Neutrophil (primary cell): ENCODE results near the gene LIFR.

Source experiments
- H3K27ac ChIP-seq: fragments of 200-600 bp; sonication (generic); 2 replicates; pipeline ENCODE4 v1.5.1; 2016; ENCODE audit warnings: mild to moderate bottlenecking, moderate library complexity
- H3K27me3 ChIP-seq: fragments of 200-600 bp; sonication (generic); 2 replicates; pipeline ENCODE4 v1.6.0; 2016; ENCODE audit warnings: mild to moderate bottlenecking
- H3K36me3 ChIP-seq: fragments of 200-600 bp; sonication (generic); 2 replicates; pipeline ENCODE4 v1.5.1; 2017
- H3K4me1 ChIP-seq, 2 experiments: fragments of 200-600 bp in 1 of 2; sonication (generic) in 1 of 2; 1 replicate in 1 of 2; 2 replicates in 1 of 2; pipeline versions ENCODE4 v1.5.1 to v1.6.1; 2013 to 2016; ENCODE audit warnings: low read depth in 1 of 2, low read length in 1 of 2, mild to moderate bottlenecking in 1 of 2, moderate library complexity in 1 of 2; ENCODE audit not compliant: control insufficient read depth in 1 of 2, insufficient read depth in 1 of 2
- H3K4me3 ChIP-seq, 2 experiments: fragments of 200-600 bp in 1 of 2; sonication (generic) in 1 of 2; 1 replicate in 1 of 2; 2 replicates in 1 of 2; pipeline ENCODE4 v1.5.1; 2013 to 2016; ENCODE audit warnings: low read depth in 1 of 2, low read length in 1 of 2, mild to moderate bottlenecking in 1 of 2, moderate library complexity in 1 of 2
- H3K9me3 ChIP-seq: fragments of 200-600 bp; sonication (generic); 2 replicates; pipeline ENCODE4 v1.5.1; 2016
- CTCF ChIP-seq: fragments of 200-600 bp; sonication (generic); IDR thresholded peaks from 2 replicates; pipeline ENCODE4 v1.5.1; 2016; ENCODE audit warnings: antibody characterized with exemption

The LIFR gene

GRCh38 chr5:38589629-38590028 lies 33.2 kb upstream of the LIFR start:
- no peaks in the 10 kb centered on the region for H3K4me1 ChIP-seq
- no peaks in the 10 kb centered on the region for H3K9me3 ChIP-seq
- no peak for TF ChIP-seq CTCF

GRCh38 chr5:38585816-38586215 lies 29.4 kb upstream of the LIFR start:
- Histone ChIP-seq H3K27me3 (no peaks in the 10 kb centered on the region), H3K9me3 (no peaks in the 10 kb centered on the region), H3K4me1 (no peaks in the 10 kb centered on the region), H3K4me3 (no peak overlapping the region), H3K27ac (no peak overlapping the region), H3K36me3 (no peaks in the 10 kb centered on the region)
- no peak for TF ChIP-seq CTCF

More at GRCh38 chr5:38589629-38590028, 33.2 kb upstream of the LIFR start:
- Histone ChIP-seq H3K36me3 (no peaks in the 10 kb centered on the region), H3K27ac (no peak overlapping the region), H3K27me3 (no peaks in the 10 kb centered on the region), H3K4me3 (no peak overlapping the region)

- peaks cover 7% of the 10 kb centered on the region for H3K27me3 ChIP-seq
These were observed 27.1 kb upstream of the LIFR start for GRCh38 chr5:38583500-38583899.

DNA sequence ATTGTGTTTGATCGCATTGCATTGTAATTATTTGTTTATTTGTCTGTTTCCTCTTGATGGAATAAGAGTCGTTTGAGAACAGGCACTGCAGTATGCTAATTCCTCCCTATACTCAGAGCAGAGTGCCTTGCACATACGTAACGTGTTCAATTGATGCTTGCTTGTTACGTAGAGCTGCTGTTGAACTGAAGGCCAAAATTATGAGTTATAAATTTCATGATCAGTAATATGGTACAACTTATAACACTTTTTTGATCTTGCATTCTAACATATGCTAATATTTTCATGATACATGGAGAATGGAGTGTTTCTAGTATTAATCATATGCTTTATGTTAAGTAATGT lies 26.5 kb upstream of the LIFR start:
- no peak overlapping the region for H3K4me3 ChIP-seq

More at GRCh38 chr5:38583500-38583899, 27.1 kb upstream of the LIFR start:
- Histone ChIP-seq H3K9me3 (no peaks in the 10 kb centered on the region), H3K4me3 (no peak overlapping the region), H3K27ac (no peak overlapping the region), H3K36me3 (no peaks in the 10 kb centered on the region), H3K4me1 (no peaks in the 10 kb centered on the region)
- TF ChIP-seq CTCF: no peak

DNA sequence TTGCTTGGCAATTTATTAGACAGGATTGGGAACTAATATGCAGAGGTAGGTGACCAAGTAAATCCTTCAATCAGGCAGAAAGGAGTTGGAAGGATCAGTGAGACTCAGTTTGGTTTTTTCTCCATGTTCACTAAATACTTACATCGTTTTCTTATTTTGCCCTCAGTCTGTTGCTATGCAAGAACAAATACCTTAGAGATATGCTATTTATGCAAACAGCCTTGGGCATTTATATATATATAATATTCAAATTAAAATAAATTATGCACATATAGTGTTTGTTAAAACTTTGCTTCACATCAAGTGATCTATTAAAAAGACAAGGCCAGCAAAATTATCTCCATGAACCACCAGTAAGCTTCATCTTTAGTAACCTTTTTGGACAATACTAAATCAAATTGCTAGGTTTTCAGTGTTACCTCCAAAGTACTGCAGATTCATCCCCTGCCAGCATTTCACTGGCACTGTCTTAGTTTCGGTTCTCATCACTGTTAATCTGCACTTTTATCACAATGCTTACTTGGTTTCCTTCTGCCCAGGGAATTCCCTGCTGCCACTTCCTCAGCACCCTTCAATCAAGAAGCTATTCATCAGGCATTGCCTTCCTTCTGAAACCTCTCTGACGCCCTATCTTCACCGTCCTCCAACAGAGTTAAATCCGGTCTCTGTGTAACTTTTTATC lies 26.0 kb upstream of the LIFR start:
- TF ChIP-seq CTCF: no peak
- Histone ChIP-seq H3K27ac (no peak overlapping the region), H3K36me3 (no peaks in the 10 kb centered on the region), H3K4me1 (no peaks in the 10 kb centered on the region), H3K9me3 (no peaks in the 10 kb centered on the region), H3K4me3 (no peak overlapping the region), H3K27me3 (peaks cover 7% of the 10 kb centered on the region)

More for the DNA sequence above, 26.5 kb upstream of the LIFR start:
- no peak overlapping the region for H3K27ac ChIP-seq
- no peak for TF ChIP-seq CTCF
- H3K27me3 ChIP-seq: peaks cover 7% of the 10 kb centered on the region
- H3K4me1 ChIP-seq: no peaks in the 10 kb centered on the region
- H3K36me3 ChIP-seq: no peaks in the 10 kb centered on the region
- no peaks in the 10 kb centered on the region for H3K9me3 ChIP-seq
